Measurements from ENCODE around the gene LATS1.

DNA sequence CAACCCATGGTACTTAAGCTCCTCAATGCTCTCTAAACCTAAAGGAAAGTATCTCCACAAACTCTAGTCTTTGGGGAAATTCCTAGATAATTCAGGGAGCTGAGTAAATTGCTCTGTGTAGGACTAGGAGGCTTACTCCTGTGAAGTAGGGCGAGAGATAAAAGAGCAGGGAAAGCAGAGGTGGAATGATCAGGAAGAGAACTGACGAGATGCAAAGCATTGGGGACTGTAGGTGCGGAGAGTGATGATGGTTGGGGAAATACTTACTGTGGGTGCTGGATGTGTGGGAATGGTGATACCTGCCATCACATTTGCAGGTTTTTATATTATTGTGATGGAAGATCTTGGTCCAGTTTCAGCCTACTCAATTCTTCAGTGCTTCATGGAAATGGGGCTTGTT is 1.6 kb upstream of the LATS1 start:
- TF ChIP-seq, protein P1, sequence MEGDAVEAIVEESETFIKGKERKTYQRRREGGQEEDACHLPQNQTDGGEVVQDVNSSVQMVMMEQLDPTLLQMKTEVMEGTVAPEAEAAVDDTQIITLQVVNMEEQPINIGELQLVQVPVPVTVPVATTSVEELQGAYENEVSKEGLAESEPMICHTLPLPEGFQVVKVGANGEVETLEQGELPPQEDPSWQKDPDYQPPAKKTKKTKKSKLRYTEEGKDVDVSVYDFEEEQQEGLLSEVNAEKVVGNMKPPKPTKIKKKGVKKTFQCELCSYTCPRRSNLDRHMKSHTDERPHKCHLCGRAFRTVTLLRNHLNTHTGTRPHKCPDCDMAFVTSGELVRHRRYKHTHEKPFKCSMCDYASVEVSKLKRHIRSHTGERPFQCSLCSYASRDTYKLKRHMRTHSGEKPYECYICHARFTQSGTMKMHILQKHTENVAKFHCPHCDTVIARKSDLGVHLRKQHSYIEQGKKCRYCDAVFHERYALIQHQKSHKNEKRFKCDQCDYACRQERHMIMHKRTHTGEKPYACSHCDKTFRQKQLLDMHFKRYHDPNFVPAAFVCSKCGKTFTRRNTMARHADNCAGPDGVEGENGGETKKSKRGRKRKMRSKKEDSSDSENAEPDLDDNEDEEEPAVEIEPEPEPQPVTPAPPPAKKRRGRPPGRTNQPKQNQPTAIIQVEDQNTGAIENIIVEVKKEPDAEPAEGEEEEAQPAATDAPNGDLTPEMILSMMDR (conservative IDR thresholded peaks at IDR 0.05; ENCODE audit: low read depth, low read length) = no peak
- TF ChIP-seq EZH2 (IDR thresholded peaks at IDR 0.05; ENCODE audit: borderline replicate concordance, low read depth, low read length, poor library complexity, severe bottlenecking) = no peak

All from A673 (cell line).